K562 (cell line): ENCODE data around the gene STIM1. TPM values are rescaled to one million over a fixed set of nuclear protein-coding genes. Genes with fewer than 3 reads are reported as not detected.

ENCODE experiments used
- ATAC-seq: fragments of 200-7000 bp; cut with Tn5 transposase; 3 replicates; pipeline ENCODE4 v1.9.1; 2020; ENCODE audit warnings: moderate library complexity
- BruUV-seq: library from RNA; stranded (reverse); fragments of 400-500 nt; replicated peaks from 2 replicates; lab custom pipeline; 2021; lab: Mats Ljungman, UMichigan
- CTCF ChIA-PET: fragments of 300-600 bp; formaldehyde crosslinking; extraction: SDS; loops from one replicate; lab custom pipeline; 2021; ENCODE audit warnings: low intra/inter-chr PET ratio; lab: Yijun Ruan, JAX
- POLR2A ChIA-PET: fragments of 300-600, 350-650 bp; sonication (Branson Sonifier 250); formaldehyde crosslinking; extraction: SDS; loops from one replicate; lab custom pipeline; 2021; ENCODE audit warnings: antibody characterized with exemption, inconsistent platforms; lab: Yijun Ruan, JAX
- DNase-seq, 4 experiments: peaks; one replicate each; pipeline versions ENCODE4 v3.0.0 to v3.0.0-alpha.2; 2011 to 2018; ENCODE audit warnings: low spot score in 3 of 4, mixed read lengths in 3 of 4; ENCODE audit errors: extremely low read depth in 1 of 4
- FAIRE-seq: peaks from 2 replicates; lab custom pipeline; 2011; peaks lifted over from hg19 to GRCh38; lab: Jason Lieb, UNC
- H2AFZ ChIP-seq: 2 replicates; pipeline ENCODE4 v1.6.0; 2011; ENCODE audit warnings: low read depth, low read length, control low read depth, inconsistent platforms
- H3K27ac ChIP-seq: fragments of 200-600 bp; 3 replicates; pipeline ENCODE4 v1.8.0; 2011; ENCODE audit warnings: low read depth, mild to moderate bottlenecking, control low read depth, inconsistent platforms, low read length, moderate library complexity, mixed read lengths; ENCODE audit errors: extremely low read depth
- H3K27me3 ChIP-seq, 2 experiments: fragments of 300-600 bp in 1 of 2; 2 replicates in 1 of 2; 3 replicates in 1 of 2; pipeline versions ENCODE4 v1.6.0 to v1.8.0; 2011; ENCODE audit warnings: inconsistent platforms in 2 of 2, low read length in 2 of 2, mild to moderate bottlenecking in 1 of 2, mixed read lengths in 1 of 2, moderate library complexity in 1 of 2; ENCODE audit not compliant: control insufficient read depth in 2 of 2, insufficient read depth in 2 of 2
- H3K36me3 ChIP-seq: fragments of 300-600 bp; 3 replicates; pipeline ENCODE4 v1.8.0; 2011; ENCODE audit warnings: mild to moderate bottlenecking, low read length, inconsistent platforms; ENCODE audit not compliant: control insufficient read depth, insufficient read depth
- H3K4me1 ChIP-seq, 2 experiments: fragments of 200-600 bp in 1 of 2; replicated peaks in 1 of 2; 2 replicates in 1 of 2; 3 replicates in 1 of 2; pipeline versions ENCODE4 v1.5.1 to v1.8.0; 2011; ENCODE audit warnings: inconsistent platforms in 2 of 2, low read length in 2 of 2, mild to moderate bottlenecking in 1 of 2, mixed read lengths in 1 of 2, moderate library complexity in 1 of 2; ENCODE audit not compliant: control insufficient read depth in 2 of 2, insufficient read depth in 2 of 2
- H3K4me2 ChIP-seq: 2 replicates; pipeline ENCODE4 v1.6.1; 2011; ENCODE audit warnings: low read length, control low read depth, inconsistent platforms, mixed read lengths; ENCODE audit not compliant: insufficient read depth
- H3K4me3 ChIP-seq: fragments of 200-600 bp; sonication (generic), shearing (Covaris generic); 2 replicates; pipeline ENCODE4 v1.5.1; 2016; ENCODE audit warnings: control low read depth, inconsistent platforms
- H3K79me2 ChIP-seq: fragments of 200-600 bp; 3 replicates; pipeline ENCODE4 v1.8.0; 2011; ENCODE audit warnings: low read length, inconsistent platforms; ENCODE audit not compliant: control insufficient read depth, insufficient read depth
- H3K9ac ChIP-seq, 2 experiments: 2 replicates each; pipeline versions ENCODE4 v1.6.0 to v1.6.1; 2011; ENCODE audit warnings: low read depth in 2 of 2, low read length in 2 of 2, control low read depth in 1 of 2, inconsistent platforms in 1 of 2, mild to moderate bottlenecking in 1 of 2, mixed read lengths in 1 of 2; ENCODE audit not compliant: insufficient read depth in 1 of 2
- H3K9me1 ChIP-seq: one replicate; pipeline ENCODE4 v1.6.0; 2011; ENCODE audit warnings: inconsistent platforms, mild to moderate bottlenecking, low read length, moderate library complexity; ENCODE audit not compliant: control insufficient read depth, insufficient read depth
- H3K9me3 ChIP-seq: replicated peaks from 2 replicates; pipeline ENCODE4 v1.5.1; 2011; ENCODE audit warnings: low read depth, low read length, inconsistent platforms; ENCODE audit not compliant: control insufficient read depth, insufficient read depth
- H4K20me1 ChIP-seq: replicated peaks from 2 replicates; pipeline ENCODE4 v1.6.1; 2011; ENCODE audit warnings: low read length, inconsistent platforms, mixed read lengths; ENCODE audit not compliant: control insufficient read depth, insufficient read depth
- ATF7 ChIP-seq: fragments of 450-650 bp; IDR thresholded peaks from 2 replicates; pipeline ENCODE4 v1.7.1; 2014; ENCODE audit warnings: mild to moderate bottlenecking, moderate library complexity
- CCAR2 ChIP-seq: fragments of 200-400 bp; formaldehyde crosslinking; IDR thresholded peaks from 2 replicates; pipeline ENCODE4 v1.6.1; 2017; ENCODE audit warnings: mild to moderate bottlenecking, low read depth, low read length
- EHMT2 ChIP-seq: fragments of 450-650 bp; IDR thresholded peaks from 2 replicates; pipeline ENCODE4 v1.6.1; 2018; ENCODE audit warnings: antibody characterized with exemption
- FOXK2 ChIP-seq, 2 experiments: fragments of 450-650 bp; IDR thresholded peaks in 1 of 2; conservative IDR thresholded peaks in 1 of 2; 2 replicates each; pipeline ENCODE4 v1.6.1; 2016; ENCODE audit warnings: low read depth in 2 of 2, mild to moderate bottlenecking in 1 of 2
- GABPB1 ChIP-seq: sonication (generic); formaldehyde crosslinking; IDR thresholded peaks from 2 replicates; pipeline ENCODE4 v1.8.0; 2022; ENCODE audit warnings: mild to moderate bottlenecking, missing genetic modification reagents
- KHSRP ChIP-seq: fragments of 450-650 bp; IDR thresholded peaks from 2 replicates; pipeline ENCODE4 v1.6.1; 2017
- MCM3 ChIP-seq: fragments of 450-650 bp; IDR thresholded peaks from 2 replicates; pipeline ENCODE4 v1.6.1; 2016
- POLR2AphosphoS5 ChIP-seq: IDR thresholded peaks from 2 replicates; pipeline ENCODE4 v1.6.1; 2011; ENCODE audit warnings: mild to moderate bottlenecking, low read depth, low read length, moderate library complexity; ENCODE audit not compliant: control insufficient read depth, insufficient read depth
- STAT5A ChIP-seq: IDR thresholded peaks from 2 replicates; pipeline ENCODE4 v1.6.1; 2012; ENCODE audit warnings: low read length, inconsistent platforms, borderline replicate concordance
- ZFP30 ChIP-seq: fragments of 250-450 bp; sonication (Bioruptor Pico); IDR thresholded peaks from 2 replicates; pipeline ENCODE4 v1.8.0; 2022; ENCODE audit warnings: moderate library complexity, mild to moderate bottlenecking, inconsistent platforms, borderline replicate concordance
- ZNF224 ChIP-seq: sonication (generic); formaldehyde crosslinking; IDR thresholded peaks from 2 replicates; pipeline ENCODE4 v1.8.0; 2022; ENCODE audit warnings: mild to moderate bottlenecking, missing genetic modification reagents
- ZNF318 ChIP-seq, 2 experiments: fragments of 450-650 bp; IDR thresholded peaks; 2 replicates each; pipeline ENCODE4 v1.6.1; 2016; ENCODE audit warnings: mild to moderate bottlenecking in 2 of 2, borderline replicate concordance in 1 of 2, low read depth in 1 of 2, moderate library complexity in 1 of 2
- ZNF398 ChIP-seq: fragments of 250-450 bp; sonication (Bioruptor Pico); IDR thresholded peaks from 2 replicates; pipeline ENCODE4 v1.8.0; 2021; ENCODE audit warnings: moderate library complexity, mild to moderate bottlenecking, inconsistent platforms
- ZNF507 ChIP-seq: conservative IDR thresholded peaks from 2 replicates; pipeline ENCODE4 v1.6.1; 2017; ENCODE audit warnings: missing genetic modification characterization, missing compliant biosample characterization
- ZNF57 ChIP-seq: fragments of 450-650 bp; formaldehyde crosslinking; IDR thresholded peaks from 2 replicates; pipeline ENCODE4 v1.4.0; 2020; ENCODE audit warnings: mild to moderate bottlenecking, moderate library complexity
- WGBS: fragments of 100-300 bp; shearing (Covaris generic); methylation state at CpG from one replicate; pipeline ENCODE4 v1.1.6; 2016; ENCODE audit warnings: low coverage, mixed read lengths; ENCODE audit not compliant: insufficient coverage; ENCODE audit errors: missing lambda C conversion rate; 5-methylcytosine and 5-hydroxymethylcytosine counted together
- in situ Hi-C: fragments of 300-500 bp; cut with MboI; formaldehyde crosslinking; loops from 4 replicates; pipeline ENCODE4 v1.15.0; 2018; ENCODE audit warnings: inconsistent platforms, mixed read lengths
- intact Hi-C: fragments of 100-400 bp; cut with micrococcal nuclease; formaldehyde crosslinking; loops from 2 replicates; pipeline ENCODE4 v1.14.2; 2022
- polyA plus RNA-seq, 8 experiments: library from polyadenylated mRNA; depleted of rRNA in 4 of 8; stranded (reverse) in 5 of 8; unstranded in 3 of 8; fragments of >200 nt; fragmentation: Nextera tagmentation in 2 of 8; fragmentation: Illumina TruSeq in 1 of 8; extraction: Ambion mirVana in 2 of 8; extraction: Trizol in 1 of 8; gene quantifications; 2 replicates each; pipeline versions ENCODE4 v1.2.1 to v1.2.3, GENCODE V29; 2011 to 2014; ENCODE audit warnings: inconsistent platforms in 1 of 8, missing spikeins in 1 of 8
- total RNA-seq, 7 experiments: library from RNA; depleted of rRNA in 6 of 7; stranded (reverse); fragments of >200 nt in 6 of 7; fragmentation: Illumina TruSeq in 2 of 7; extraction: Trizol in 2 of 7; gene quantifications; 2 replicates each; pipeline versions ENCODE4 v1.2.1 to v1.2.3, GENCODE V29; 2011 to 2021; ENCODE audit warnings: low replicate concordance in 1 of 7

STIM1 gene
- total and polyA plus RNA-seq, 9 of the 15 experiments (the other 6 are each of a cell fraction or from before 2014, with no cell fraction given), result 7.7 to 50.5 (median 22.5) TPM

- Histone ChIP-seq H4K20me1 (no peaks in the 10 kb centered on the region; the same call in 1 of the 2 replicates), H3K27me3 (no peaks in the 10 kb centered on the region), H3K4me3 (no peak overlapping the region), H2AFZ (no peak overlapping the region), H3K79me2 (no peaks in the 10 kb centered on the region), H3K36me3 (peaks cover 89% of the 10 kb centered on the region), H3K4me1 (no peaks in the 10 kb centered on the region), H3K27ac (no peak overlapping the region), H3K9ac (no peak overlapping the region), H3K4me2 (no peak overlapping the region), H3K9me1 (no peaks in the 10 kb centered on the region), H3K9me3 (no peaks in the 10 kb centered on the region)
- ATAC-seq (no peak), FAIRE-seq (no peak), DNase-seq (no peak)
- ChIA-PET POLR2A (interaction anchor here (0.6 kb wide), 1 partner anchor 10 kb away, joined by 3 read pairs; no protein-coding TSS in a partner anchor), CTCF (no interaction called here)
- in situ Hi-C loops (no loop called here), intact Hi-C loops (no loop called here)
- WGBS, result 93% methylated on average over 4 of the region's 6 CpGs
- BruUV-seq, result no TSS peak
- TF ChIP-seq ZNF318 (IDR thresholded peaks at IDR 0.05; ENCODE audit: borderline replicate concordance in 1 of 2, low read depth in 1 of 2) (no peak), MCM3 (no peak), POLR2AphosphoS5 (no peak), EHMT2 (no peak), STAT5A (no peak), ZFP30 (CRISPR knock-in tag) (no peak), CCAR2 (no peak), GABPB1 (CRISPR knock-in tag) (no peak), FOXK2 (conservative IDR thresholded peaks at IDR 0.05 in 1 of 2, IDR thresholded peaks at IDR 0.05 in 1 of 2; ENCODE audit: low read depth in 2 of 2) (no peak), ZNF224 (CRISPR knock-in tag) (no peak), KHSRP (no peak), ZNF398 (CRISPR knock-in tag) (no peak), ZNF57 (CRISPR knock-in tag) (no peak), ZNF507 (tag) (no peak), ATF7 (no peak)
Observed at GRCh38 chr11:4125141-4125540, 269.7 kb downstream of the STIM1 start.
